Left ventricle myocardium superior (tissue), 1 donor: ENCODE measurements around the gene RACGAP1. TPM values are rescaled to one million over a fixed set of nuclear protein-coding genes. Genes with fewer than 3 reads are reported as not detected.

Experiments
- ATAC-seq: fragments of 200-7000 bp; cut with Tn5 transposase; one replicate; pipeline ENCODE4 v1.9.1; 2020; ENCODE audit warnings: mild to moderate bottlenecking, moderate library complexity
- DNase-seq: peaks from one replicate; pipeline ENCODE4 v3.0.0-alpha.2; 2020
- intact Hi-C: fragments of 100-400 bp; cut with micrococcal nuclease; formaldehyde crosslinking; loops from one replicate; pipeline ENCODE4 v1.11.0; 2022
- long read RNA-seq: library from polyadenylated mRNA; unstranded; transcript quantifications from one replicate; pipeline ENCODE4 v2.0.0, GENCODE V29; 2021
- total RNA-seq: library from RNA; stranded (reverse); fragmentation: NEBNext Ultra II Directional; extraction: Animal tissue kit (Norgen Biotek cat#: 25700); gene quantifications from one replicate; pipeline ENCODE4 v1.2.1, GENCODE V29; 2021
- donor health status: DM: no; HTN: yes; CAD: no; lungs with severe emphysema.

RACGAP1 gene
- total RNA-seq, result 3.4 TPM
- long read RNA-seq, partial matches to known transcripts, result 0 of 1 reads
- long read RNA-seq, other reads (novel, unspliced or antisense), result 1 of 1 reads

DNA sequence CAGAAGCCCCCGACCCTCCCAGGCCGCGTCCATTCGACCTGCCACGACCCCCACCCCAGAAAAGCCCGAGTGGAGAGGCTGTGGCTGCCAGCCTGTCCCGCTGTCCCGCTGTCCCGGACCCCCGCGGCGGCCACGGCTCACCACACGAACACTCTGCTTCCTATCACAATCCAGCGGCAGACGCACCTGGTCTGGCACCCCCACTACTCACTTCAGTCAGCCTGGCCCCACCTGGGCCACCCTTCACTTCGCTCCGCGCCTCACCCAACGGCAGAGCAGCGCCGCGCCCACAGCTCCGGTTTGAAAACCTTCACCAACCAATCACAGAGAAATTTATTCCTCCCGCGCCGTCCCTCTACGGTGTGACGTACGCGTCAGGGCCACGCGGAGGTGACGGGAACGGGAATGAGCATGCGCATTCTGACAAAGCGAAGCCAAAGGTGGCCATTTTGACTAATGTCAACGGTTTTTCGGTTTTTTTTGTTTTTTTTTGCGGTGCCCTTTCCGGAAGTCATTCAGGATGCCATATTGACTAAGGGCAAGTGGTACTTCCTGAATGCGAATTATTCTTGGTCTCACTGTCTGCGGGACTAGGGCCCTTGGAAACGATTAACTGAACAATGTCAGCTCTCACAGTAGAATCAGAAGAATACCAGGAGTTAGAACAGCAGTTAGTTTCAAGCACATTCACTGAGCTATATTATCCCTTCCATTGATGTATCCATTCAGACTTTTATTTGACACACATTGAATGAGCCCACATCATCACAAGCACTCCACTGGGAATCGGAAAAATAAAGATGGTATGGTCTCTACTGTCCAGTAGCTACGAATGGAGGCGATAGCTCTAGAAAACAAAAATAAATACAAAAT is at the start of gene RACGAP1:
TSS of gene RACGAP1 (minus strand) at position 308 of the 873 bp plus-strand sequence. CDS start 8,779 bp downstream, outside the sequence.
- peak; percentile 99 for ATAC-seq
- intact Hi-C loops, result no loop called here
- peak; percentile 93 for DNase-seq

DNA sequence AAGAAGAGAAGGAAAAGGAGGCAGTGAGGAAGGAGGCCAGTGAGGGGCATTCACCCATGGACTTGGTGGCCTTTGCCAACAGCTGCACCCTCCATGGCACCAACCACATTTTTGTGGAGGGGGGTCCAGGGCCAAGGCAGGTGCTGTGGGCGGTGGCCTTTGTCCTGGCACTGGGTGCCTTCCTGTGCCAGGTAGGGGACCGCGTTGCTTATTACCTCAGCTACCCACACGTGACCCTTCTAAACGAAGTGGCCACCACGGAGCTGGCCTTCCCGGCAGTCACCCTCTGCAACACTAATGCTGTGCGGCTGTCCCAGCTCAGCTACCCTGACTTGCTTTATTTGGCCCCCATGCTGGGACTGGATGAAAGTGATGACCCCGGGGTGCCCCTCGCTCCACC is 48.4 kb upstream of the RACGAP1 start:
- DNase-seq (no peak), ATAC-seq (no peak)
- intact Hi-C loops, result no loop called here

GRCh38 chr12:50073206-50073605 is 47.9 kb upstream of the RACGAP1 start:
- intact Hi-C loops, result no loop called here
- no peak for DNase-seq
- ATAC-seq, result no peak

DNA sequence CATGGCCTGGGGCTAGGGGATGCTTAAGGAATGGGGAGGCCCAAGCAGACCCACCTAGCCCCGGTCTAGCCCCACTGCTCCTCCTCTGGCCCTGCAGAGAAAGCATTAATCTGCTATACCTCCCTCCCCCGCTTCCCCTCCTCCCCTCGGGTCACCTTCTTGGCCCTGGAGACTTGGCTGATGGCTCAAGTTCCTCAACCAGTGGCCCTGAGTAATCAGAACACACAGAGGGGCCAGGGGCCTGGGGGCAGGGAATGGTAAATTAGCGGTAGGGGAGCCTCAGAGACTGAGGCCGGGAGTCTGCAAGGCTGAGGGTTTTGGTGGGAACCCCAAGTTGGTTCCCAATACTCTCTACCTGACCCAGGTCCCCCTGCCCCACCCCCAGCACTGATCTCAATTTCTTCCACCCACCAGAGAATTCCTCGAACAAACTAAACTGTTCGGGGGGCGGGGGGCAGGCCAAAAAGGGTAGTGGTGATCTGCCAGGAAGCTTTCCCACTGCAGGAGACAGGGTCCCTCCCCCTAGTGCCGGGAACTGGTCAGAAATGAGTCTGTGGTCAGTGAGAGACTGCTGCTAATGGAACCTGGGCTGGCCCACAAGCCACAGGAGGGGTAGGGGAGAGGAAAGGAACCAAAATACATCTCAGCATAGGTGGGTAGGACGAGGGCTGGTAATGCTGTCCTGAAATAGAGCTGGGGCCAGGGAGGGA is 47.1 kb upstream of the RACGAP1 start:
- intact Hi-C loops, result no loop called here

GRCh38 chr12:50070314-50071060 is 45.2 kb upstream of the RACGAP1 start:
- intact Hi-C loops, result no loop called here

More for the DNA sequence above, 47.1 kb upstream of the RACGAP1 start:
- ATAC-seq, result no peak
- DNase-seq, result no peak

GRCh38 chr12:50069539-50069938 is 44.2 kb upstream of the RACGAP1 start:
- no peak for DNase-seq
- intact Hi-C loops, result loop anchor here (5.0 to 10.0 kb wide), 2 partner anchors 93 to 205 kb away; no protein-coding TSS in a partner anchor
- no peak for ATAC-seq

More at GRCh38 chr12:50070314-50071060, 45.2 kb upstream of the RACGAP1 start:
- DNase-seq (peak; percentile 79), ATAC-seq (peak; percentile 81)

GRCh38 chr12:50069069-50069468 is 43.8 kb upstream of the RACGAP1 start:
- ATAC-seq (no peak), DNase-seq (no peak)
- intact Hi-C loops, result loop anchor here (5.0 to 10.0 kb wide), 2 partner anchors 93 to 204 kb away; no protein-coding TSS in a partner anchor

DNA sequence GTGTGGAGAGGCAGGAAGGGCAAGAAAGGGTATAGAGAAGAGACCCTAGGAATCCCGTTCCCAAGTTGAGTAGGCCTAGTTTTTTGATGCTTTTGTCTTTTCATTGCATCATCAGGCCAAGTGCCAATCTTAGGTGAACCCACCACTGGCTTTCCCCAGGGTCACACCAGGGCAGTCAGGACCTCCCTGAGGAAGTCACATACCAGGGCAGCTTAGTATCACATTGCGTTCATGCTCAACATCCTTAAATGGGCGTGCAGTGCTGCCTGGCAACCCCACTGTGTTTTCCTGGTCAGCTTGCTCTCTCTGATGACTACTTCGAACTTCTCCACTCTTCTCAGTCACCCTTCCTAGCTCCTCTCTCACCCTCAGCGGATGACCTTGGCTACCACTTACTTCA is 41.1 kb upstream of the RACGAP1 start:
- intact Hi-C loops, result loop anchor here (5.0 to 10.0 kb wide), 2 partner anchors 96 to 202 kb away; no protein-coding TSS in a partner anchor
- ATAC-seq (peak; percentile 55), DNase-seq (no peak)

DNA sequence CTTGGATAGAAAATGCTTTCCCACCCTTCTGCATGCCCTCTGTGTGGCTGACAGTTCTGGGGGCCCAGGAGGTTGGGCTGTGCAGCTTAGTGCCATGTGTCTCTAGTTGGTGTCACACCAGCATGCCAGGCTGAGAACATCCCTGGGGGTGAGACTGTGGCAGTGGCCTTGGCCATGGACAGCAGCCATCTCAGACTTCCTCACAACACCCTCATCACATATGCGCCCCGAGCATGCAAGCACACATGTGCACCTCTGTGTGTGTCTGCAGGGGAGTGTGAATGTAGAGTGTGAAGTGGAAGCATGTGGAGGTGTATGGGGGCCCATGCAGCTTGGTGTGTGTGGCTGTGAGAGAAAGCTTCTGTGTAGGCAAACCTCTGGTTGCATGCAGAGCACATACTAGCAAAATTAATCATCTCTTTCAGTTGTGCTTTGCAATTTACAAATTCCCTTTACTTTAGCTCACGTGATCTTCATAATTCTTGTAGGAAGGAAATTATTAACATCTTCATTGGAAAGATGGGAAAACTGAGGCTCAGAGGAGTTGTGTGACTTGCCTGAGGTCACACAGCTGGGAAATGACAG is 40.5 kb upstream of the RACGAP1 start:
- ATAC-seq, result no peak
- DNase-seq, result no peak
- intact Hi-C loops, result loop anchor here (5.0 to 10.0 kb wide), 2 partner anchors 96 to 201 kb away; no protein-coding TSS in a partner anchor

- intact Hi-C loops, result loop anchor here (10.0 kb wide), 1 partner anchor 198 kb away; no protein-coding TSS in a partner anchor
- ATAC-seq (no peak), DNase-seq (no peak)
These were observed 37.6 kb upstream of the RACGAP1 start for GRCh38 chr12:50062728-50063460.

GRCh38 chr12:50061946-50062686 is 36.8 kb upstream of the RACGAP1 start:
- no peak for ATAC-seq
- DNase-seq, result no peak
- intact Hi-C loops, result loop anchor here (10.0 kb wide), 1 partner anchor 197 kb away; no protein-coding TSS in a partner anchor

- intact Hi-C loops, result loop anchor here (10.0 kb wide), 1 partner anchor 196 kb away; no protein-coding TSS in a partner anchor
- DNase-seq, result no peak
- no peak for ATAC-seq
These were observed 35.9 kb upstream of the RACGAP1 start for GRCh38 chr12:50061171-50061570.

GRCh38 chr12:50060120-50060468 is 34.8 kb upstream of the RACGAP1 start:
- intact Hi-C loops, result loop anchor here (10.0 kb wide), 1 partner anchor 195 kb away; no protein-coding TSS in a partner anchor
- DNase-seq (no peak), ATAC-seq (no peak)

GRCh38 chr12:50059440-50060119 is 34.3 kb upstream of the RACGAP1 start:
- intact Hi-C loops, result loop anchor here (5.0 to 10.0 kb wide), 2 partner anchors 92 to 195 kb away; no protein-coding TSS in a partner anchor
- ATAC-seq (no peak), DNase-seq (no peak)

DNA sequence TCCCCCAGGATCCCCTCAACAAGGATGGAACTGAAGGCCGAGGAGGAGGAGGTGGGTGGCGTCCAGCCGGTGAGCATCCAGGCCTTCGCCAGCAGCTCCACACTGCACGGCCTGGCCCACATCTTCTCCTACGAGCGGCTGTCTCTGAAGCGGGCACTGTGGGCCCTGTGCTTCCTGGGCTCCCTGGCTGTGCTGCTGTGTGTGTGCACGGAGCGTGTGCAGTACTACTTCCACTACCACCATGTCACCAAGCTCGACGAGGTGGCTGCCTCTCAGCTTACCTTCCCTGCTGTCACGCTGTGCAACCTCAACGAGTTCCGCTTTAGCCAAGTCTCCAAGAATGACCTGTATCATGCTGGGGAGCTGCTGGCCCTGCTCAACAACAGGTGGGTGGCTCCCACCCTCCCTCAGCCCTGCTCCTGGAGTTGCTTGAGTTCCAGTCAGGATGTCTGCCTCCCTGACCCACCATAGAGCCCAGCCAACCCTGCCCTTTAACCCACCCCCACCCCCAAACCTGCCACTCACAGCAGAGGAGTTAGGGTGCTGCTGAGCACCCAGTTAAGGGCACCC is 33.5 kb upstream of the RACGAP1 start:
- intact Hi-C loops, result loop anchor here (5.0 kb wide), 1 partner anchor 92 kb away; no protein-coding TSS in a partner anchor
- no peak for DNase-seq
- no peak for ATAC-seq
